A204.1 (cell line): Measurements from ENCODE around the gene HMGCLL1.

Source experiments
- FAIRE-seq: peaks from 2 replicates; lab custom pipeline; 2012; peaks lifted over from hg19 to GRCh38; lab: Jason Lieb, UNC

Gene HMGCLL1

GRCh38 chr6:55531496-55531895, 47.5 kb downstream of the HMGCLL1 start:
- FAIRE-seq = no peak

- FAIRE-seq = no peak
Observed at GRCh38 chr6:55530931-55531330, 48.1 kb downstream of the HMGCLL1 start.

DNA sequence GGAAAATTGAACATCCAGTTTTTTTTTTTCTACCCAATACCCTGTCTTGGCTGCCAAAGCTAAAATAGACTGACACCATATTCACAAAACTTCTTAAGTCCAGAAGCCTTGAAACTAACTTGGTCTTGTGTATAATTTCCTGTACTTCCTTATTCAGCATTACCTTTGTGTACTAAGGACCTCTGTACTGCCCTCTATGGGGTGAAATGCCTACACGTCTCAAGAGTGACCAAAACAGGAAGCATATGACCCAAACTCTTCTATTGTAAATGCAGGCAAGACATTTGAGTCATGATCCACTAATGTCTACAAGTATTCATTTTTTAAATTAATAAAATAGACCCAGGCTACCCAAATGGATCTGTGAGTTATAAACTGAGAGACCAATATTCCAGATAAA, 50.4 kb downstream of the HMGCLL1 start:
- FAIRE-seq = no peak

GRCh38 chr6:55524441-55524840, 54.6 kb downstream of the HMGCLL1 start:
- no peak for FAIRE-seq

GRCh38 chr6:55518529-55519060, 60.4 kb downstream of the HMGCLL1 start:
- no peak for FAIRE-seq

- FAIRE-seq = no peak
Observed at GRCh38 chr6:55516736-55517135, 62.3 kb downstream of the HMGCLL1 start.

DNA sequence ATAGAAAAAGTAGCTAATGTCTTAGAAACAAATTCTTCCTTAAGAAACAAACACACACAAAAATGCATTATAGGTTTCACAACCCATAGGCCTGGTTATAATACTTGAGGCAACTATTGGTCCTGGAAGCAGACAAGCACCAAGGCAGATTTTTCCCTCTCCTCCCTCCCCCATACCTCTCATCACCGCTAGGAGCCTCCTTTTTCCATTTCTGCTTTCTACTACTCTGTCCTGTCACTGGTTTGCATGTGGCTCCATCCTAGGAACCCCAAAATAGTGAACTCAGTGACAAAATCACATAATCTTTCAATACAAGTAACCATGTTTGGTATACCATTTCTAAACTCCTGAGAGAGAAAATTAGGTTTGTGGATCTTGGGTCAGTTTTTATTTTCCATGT, 66.1 kb downstream of the HMGCLL1 start:
- no peak for FAIRE-seq

DNA sequence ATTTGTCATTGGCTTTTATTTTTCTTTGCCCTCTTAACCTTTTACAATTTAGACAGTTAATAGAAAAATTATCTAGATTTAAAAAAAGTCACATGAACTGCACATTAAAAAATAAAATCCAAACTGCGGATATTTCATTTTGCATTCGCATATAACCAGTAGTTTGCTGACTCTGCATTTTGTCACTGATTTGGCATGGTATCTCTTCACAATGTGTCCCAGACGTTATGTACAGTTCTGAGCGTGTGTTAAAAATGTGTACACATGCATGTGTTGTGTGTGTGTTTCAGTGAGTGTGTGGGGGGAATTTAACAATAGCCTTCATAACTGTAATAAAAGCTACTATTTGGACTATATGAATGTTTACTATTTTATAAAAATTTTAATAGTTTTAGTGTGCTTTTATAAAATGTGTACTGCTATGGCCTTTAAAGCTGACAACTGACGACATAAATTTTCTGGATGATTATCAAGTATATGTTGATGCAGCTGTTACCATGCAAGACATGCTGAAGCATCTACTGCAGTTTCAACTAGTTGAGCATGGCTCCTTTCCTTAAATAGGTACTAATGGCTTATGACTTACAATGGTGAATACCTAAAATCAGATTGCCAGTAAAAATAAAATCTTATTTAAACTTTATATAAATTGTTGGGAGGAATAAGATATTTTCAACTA, 67.7 kb downstream of the HMGCLL1 start:
- FAIRE-seq = no peak

GRCh38 chr6:55499591-55499990, 79.4 kb downstream of the HMGCLL1 start:
- FAIRE-seq = no peak

- no peak for FAIRE-seq
Observed at GRCh38 chr6:55497694-55498093, 81.3 kb downstream of the HMGCLL1 start.

DNA sequence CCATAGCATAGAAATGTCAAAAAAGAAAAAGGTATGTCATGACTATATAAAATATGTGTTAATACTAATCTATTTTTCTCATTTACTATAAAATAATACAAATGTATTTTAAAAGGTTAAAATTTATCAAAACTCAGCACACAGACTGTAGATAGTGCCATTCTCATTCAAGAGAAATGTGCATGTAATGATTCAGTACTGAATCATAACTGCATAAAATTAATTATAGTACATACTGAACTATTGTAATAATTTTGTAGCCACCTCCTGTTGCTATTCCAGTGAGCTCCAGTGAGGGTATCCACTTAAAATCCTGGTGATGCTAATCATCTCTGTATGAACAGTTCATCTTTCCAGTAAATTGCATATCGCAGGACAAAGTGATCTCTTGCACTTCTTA, 82.8 kb downstream of the HMGCLL1 start:
- FAIRE-seq = no peak

DNA sequence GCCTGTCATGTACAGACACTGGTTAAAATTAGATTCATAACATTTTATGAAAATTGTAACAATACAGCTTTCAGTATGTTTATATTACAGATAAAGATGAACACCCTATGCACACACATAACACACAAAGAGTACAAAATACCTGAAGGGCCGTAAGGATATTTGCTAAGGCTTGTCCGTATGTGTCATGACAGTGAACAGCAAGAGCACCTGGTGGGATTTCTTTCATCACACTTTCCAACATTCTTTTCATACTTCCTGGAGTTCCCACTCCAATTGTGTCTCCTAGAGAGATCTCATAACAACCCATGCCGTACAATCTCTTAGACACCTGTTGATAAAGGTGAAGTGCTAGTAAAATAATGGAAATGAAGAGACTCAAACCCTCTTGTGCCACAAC, 83.7 kb downstream of the HMGCLL1 start:
- FAIRE-seq = no peak

DNA sequence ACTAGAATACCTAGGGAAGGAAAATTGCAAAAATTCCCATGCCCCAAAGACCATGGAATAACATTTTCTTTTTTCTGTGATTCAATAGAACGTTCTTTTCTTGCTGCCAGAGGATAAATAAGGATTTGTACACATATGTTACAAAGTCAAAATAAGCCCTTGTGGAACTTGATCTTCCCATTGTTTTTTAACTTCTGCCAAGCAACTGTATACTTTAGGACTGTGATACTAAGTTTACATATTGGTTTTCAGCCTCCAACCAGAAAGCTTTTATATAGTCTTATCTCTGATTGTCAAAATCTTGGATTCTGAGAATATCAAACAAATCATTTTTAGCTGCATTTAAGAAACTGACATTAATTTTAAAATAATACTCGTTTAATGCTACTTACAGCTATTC, 84.6 kb downstream of the HMGCLL1 start:
- no peak for FAIRE-seq

DNA sequence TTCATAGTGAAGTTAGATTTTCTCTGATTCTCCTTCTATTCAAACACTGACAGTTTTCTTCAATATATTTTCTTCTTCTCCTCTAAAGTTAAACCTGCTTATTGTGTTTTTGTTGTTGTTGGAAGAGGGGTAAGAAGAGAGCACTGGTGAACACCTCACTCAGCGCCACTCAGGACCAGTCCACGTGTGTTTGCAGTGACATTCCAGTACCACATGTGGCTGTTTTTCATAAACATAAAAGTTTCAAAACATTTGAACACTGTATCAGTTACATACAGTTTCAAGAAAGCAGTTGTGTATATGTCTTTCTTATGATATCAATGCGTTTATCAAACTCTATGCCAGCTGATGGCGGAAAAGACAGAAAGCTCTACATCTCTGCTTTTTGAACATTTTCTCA, 86.7 kb downstream of the HMGCLL1 start:
- FAIRE-seq = no peak

- no peak for FAIRE-seq
Observed at GRCh38 chr6:55490871-55491270, 88.1 kb downstream of the HMGCLL1 start.

GRCh38 chr6:55474382-55474781, 104.6 kb downstream of the HMGCLL1 start:
- FAIRE-seq = no peak

GRCh38 chr6:55473722-55474121, 105.3 kb downstream of the HMGCLL1 start:
- FAIRE-seq = no peak

DNA sequence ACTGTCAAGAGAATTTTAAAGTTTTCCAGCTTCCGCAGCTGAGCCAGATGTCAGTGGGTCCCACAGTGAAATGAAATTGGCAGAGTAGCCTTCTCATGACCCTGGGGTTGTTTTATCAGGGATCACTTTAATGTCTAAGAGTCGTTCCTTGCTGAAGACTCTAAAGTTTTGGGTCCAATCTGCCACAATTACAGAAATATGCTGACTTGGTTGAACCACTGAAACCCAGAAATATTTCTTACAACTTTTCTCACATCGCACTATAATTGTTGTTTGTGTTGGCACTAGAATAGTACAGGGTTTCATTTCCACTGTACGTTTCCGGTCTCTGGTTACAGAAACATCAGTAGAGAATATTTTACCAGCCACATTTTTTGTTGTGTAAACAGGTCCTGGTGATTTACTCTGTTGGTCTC, 109.0 kb downstream of the HMGCLL1 start:
- FAIRE-seq = no peak

GRCh38 chr6:55456016-55456415, 123.0 kb downstream of the HMGCLL1 start:
- no peak for FAIRE-seq

DNA sequence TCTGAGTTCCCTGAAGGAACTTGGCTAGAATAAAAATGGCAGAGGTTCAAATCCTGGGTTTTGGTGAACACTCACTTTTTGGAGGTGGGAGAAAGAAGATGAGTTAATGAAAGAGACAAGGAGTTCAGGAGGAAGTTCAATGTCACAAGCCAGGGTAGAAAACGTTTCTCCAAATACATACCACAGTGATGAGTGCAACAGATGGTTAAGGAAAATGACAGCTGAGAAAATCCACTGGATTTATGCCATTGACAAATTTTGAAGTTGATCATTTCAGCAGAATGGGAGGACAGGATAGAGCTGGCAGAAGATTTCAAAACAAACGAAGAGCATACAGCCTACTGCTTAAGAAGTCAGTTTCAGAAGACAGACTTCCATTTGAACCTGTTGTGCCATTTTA, 129.0 kb downstream of the HMGCLL1 start:
- no peak for FAIRE-seq

DNA sequence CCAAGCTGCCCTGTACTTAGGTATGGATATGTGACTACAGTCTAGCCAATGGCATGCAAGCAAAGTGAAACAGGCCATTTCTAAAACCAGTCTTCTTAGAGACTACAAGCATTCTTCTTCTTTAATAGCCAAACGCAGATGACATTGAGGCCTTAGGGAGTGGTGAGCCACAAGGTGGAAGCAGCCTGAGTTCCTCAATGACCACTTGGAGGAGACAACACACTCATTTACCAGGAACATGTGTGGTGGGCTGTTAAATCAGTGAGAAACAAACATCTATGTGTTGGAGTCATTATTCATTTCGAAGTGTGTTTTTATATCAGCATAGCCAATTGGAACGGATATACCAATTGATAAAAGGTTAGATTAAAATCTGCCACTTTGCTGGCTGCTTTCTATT, 129.8 kb downstream of the HMGCLL1 start:
- no peak for FAIRE-seq

GRCh38 chr6:55448451-55448850, 130.5 kb downstream of the HMGCLL1 start:
- no peak for FAIRE-seq

GRCh38 chr6:55447891-55448290, 131.1 kb downstream of the HMGCLL1 start:
- no peak for FAIRE-seq

- peak; percentile 91 for FAIRE-seq
Observed at GRCh38 chr6:55445648-55446204, 133.3 kb downstream of the HMGCLL1 start.
